HFF-Myc (cell line): Measurements from ENCODE around the gene CASKIN1.

ENCODE experiments used
- DNase-seq: peaks from one replicate; pipeline ENCODE4 v3.0.0-alpha.2; 2011; ENCODE audit warnings: low read depth; ENCODE audit errors: extremely low read depth
- H3K4me3 ChIP-seq: replicated peaks from 2 replicates; pipeline ENCODE4 v1.5.1; 2011; ENCODE audit warnings: low read depth, mild to moderate bottlenecking, control low read depth, low read length
- CTCF ChIP-seq: IDR thresholded peaks from 2 replicates; pipeline ENCODE4 v1.5.1; 2012; ENCODE audit warnings: mild to moderate bottlenecking, low read depth, low read length, control low read depth; ENCODE audit errors: missing control alignments

Gene CASKIN1

DNA sequence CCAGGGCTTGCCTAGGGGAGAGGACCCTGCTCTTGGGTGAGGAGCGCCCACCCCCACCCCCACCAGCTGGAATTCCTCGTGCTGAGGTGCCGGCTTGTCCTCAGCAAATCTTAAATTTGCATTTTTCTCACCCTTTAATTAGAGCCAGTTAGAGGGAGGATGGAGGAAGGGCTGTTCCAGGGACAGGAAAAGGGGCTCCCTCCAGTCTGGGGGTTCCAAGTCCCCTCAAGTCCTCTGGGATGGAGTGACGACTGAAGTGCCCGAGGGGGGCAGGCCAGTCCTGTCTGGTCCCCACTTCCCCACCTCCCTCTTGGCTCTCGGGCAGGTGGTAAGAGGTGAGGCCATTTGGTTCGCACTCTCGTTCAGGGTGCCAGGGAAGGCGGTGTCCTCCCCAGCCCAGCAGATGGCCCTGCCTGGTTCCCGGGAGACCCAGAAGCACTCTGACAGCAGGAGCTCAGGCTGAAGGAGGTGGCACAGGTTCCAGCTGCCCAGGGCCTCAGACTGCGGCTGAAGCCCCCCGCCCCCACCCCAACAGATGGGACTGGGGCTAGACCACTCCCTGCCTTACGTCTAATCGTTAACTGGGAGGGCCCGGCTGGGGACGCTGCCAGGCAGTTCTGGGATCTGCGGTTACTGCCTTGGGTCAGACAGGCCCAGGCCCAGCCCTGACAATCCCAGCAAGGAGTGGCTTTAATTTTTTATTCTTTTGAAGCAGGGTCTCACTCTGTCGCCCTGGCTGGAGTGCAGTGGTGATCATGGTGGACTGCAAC is 45.8 kb downstream of the CASKIN1 start:
- no peak overlapping the region for H3K4me3 ChIP-seq
- peak; percentile 3 for TF ChIP-seq CTCF
- DNase-seq, result no peak

GRCh38 chr16:2149630-2150417 is 46.6 kb downstream of the CASKIN1 start:
- H3K4me3 ChIP-seq, result 0 out of 2 replicates have a peak overlapping the region, but pooled peaks have one; percentile 2
- no peak for TF ChIP-seq CTCF
- no peak for DNase-seq

DNA sequence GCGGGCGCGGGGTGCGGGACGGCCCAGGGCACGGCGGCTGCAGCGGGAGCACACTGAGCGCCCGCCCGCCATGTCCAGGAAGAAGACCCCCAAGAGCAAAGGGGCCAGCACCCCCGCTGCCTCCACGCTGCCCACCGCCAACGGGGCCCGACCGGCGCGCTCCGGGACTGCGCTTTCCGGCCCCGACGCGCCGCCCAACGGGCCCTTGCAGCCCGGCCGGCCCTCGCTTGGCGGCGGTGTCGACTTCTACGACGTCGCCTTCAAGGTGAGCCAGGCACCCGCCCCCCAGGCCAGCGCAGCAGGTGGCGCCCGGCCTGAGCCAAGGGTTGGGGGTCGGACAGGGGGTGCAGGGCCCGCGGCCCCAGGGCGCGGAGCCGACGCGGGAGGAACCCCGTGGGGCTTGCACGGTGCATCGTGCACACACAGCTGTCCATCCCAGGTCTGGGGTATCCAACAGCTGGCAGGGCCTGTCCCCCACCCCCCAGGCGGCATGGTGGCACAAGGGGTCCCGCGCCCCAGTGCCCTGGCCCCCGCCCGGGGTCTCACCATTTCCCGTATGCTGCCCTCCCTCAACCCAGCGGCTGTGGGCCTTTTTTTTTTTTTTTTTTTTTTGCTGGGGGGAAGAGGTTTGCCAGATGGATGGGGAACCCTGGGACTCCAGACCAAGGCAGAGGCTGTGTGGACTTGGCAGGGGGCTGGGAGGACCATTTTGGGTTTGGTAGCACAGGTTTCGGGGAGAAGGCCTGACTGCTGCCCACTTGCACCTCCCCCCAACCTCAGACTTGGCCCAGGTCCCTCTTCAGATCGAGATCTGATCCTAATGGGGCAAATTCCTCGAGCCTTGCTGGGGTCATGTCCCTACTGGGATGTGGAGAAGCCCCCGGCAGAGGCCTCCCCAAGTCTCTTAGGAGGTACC is 47.4 kb downstream of the CASKIN1 start:
- TF ChIP-seq CTCF, result no peak
- H3K4me3 ChIP-seq, result peak overlapping the region; percentile 30
- no peak for DNase-seq

- no peak for TF ChIP-seq CTCF
- DNase-seq, result no peak
- H3K4me3 ChIP-seq, result peak within 1 kb of the TSS; percentile 30
Measured at GRCh38 chr16:2147981-2148671, 48.3 kb downstream of the CASKIN1 start, which contains the start of gene RAB26. RAB26 (plus strand) TSS chr16:2148625; CDS start chr16:2148784, 159 bp downstream.

DNA sequence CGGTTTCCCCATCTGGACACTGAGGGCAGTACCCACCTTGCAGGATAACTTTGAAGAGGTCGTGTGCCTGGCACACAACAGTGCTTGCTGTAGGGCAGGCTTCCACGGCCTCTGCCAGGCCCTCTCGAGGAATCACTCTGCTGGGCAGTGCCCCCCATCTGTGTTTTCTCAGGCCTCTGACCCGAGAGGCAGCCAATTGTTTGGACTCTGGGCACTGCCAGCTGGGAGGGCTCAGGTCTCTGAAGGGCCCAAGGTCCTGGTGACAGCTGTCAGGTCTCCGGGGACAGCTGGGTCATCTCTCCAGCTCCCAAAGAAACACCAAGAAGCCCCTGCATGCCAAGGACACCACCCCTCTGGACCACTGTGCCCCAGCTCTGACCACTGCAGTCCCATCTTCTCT is 49.0 kb downstream of the CASKIN1 start:
- TF ChIP-seq CTCF, result no peak
- H3K4me3 ChIP-seq, result no peak overlapping the region
- no peak for DNase-seq

DNA sequence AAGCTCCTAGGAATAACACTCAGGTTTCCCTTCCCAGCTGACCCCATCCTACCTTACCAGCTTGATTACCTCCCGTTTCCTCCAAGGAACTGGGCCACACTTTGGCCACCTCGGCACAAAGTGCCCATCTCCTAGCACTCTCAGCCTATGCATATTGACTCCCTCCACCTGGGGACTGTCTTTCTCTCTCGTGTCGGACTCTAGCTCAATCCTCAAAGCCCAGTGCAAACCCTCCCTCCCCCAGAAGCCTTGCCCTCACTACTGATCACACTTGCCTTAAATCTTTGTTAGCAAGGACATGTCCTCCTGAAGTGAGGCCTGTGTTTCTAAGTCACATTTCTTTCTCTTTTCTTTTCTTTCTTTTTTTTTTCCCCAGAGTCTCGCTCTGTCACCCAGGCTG is 50.6 kb downstream of the CASKIN1 start:
- no peak for DNase-seq
- no peak overlapping the region for H3K4me3 ChIP-seq
- no peak for TF ChIP-seq CTCF
